Measurements from ENCODE around the gene NTRK2.

DNA sequence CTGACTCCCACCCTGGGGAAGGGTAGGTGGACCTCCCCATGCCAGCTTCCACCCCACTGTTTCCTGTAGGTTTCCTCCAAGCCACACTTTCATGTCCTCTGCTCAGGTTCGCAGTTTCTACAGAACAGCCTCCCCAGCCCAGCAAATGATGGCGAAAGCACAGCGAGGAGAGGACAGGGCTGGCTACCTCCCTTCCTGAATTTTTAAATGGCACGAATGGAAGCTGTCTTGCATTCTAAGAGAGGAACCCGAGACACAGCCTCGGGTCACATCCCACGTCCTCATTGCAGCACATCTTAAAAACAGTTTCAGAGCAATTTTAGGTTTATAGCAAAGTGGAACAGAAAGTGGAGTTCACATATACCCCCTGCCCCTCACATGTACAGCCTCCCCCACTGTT lies 330.3 kb downstream of the NTRK2 start:
- TF ChIP-seq, protein P1, sequence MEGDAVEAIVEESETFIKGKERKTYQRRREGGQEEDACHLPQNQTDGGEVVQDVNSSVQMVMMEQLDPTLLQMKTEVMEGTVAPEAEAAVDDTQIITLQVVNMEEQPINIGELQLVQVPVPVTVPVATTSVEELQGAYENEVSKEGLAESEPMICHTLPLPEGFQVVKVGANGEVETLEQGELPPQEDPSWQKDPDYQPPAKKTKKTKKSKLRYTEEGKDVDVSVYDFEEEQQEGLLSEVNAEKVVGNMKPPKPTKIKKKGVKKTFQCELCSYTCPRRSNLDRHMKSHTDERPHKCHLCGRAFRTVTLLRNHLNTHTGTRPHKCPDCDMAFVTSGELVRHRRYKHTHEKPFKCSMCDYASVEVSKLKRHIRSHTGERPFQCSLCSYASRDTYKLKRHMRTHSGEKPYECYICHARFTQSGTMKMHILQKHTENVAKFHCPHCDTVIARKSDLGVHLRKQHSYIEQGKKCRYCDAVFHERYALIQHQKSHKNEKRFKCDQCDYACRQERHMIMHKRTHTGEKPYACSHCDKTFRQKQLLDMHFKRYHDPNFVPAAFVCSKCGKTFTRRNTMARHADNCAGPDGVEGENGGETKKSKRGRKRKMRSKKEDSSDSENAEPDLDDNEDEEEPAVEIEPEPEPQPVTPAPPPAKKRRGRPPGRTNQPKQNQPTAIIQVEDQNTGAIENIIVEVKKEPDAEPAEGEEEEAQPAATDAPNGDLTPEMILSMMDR (IDR thresholded peaks at IDR 0.05), result no peak
- no peak for TF ChIP-seq POLR2A (IDR thresholded peaks at IDR 0.05)
